Left lung (tissue), 10 donors: ENCODE measurements around the gene APOBEC3A. TPM values are rescaled to one million over a fixed set of nuclear protein-coding genes. Genes with fewer than 3 reads are reported as not detected.

Source experiments
- ATAC-seq: fragments of 200-7000 bp; cut with Tn5 transposase; one replicate; pipeline ENCODE4 v1.9.1; 2020; ENCODE audit warnings: moderate library complexity
- DNase-seq, 4 donors: peaks; one replicate each; pipeline ENCODE4 v3.0.0-alpha.2; 2013 to 2020
- H3K27ac ChIP-seq, 2 donors: fragments of 200-600 bp; sonication (generic) in 1 of 2; one replicate each; pipeline versions ENCODE4 v1.5.0 to v1.8.0; 2020 to 2021
- H3K27me3 ChIP-seq, 2 donors: fragments of 200-600 bp; sonication (generic) in 1 of 2; one replicate each; pipeline versions ENCODE4 v1.5.0 to v1.8.0; 2020 to 2021
- H3K36me3 ChIP-seq, 2 donors: fragments of 200-600 bp; sonication (generic) in 1 of 2; one replicate each; pipeline versions ENCODE4 v1.5.0 to v1.8.0; 2020 to 2021
- H3K4me1 ChIP-seq, 2 donors: fragments of 200-600 bp; one replicate each; pipeline ENCODE4 v1.8.0; 2021
- H3K4me3 ChIP-seq, 2 donors: fragments of 200-600 bp; sonication (generic) in 1 of 2; one replicate each; pipeline versions ENCODE4 v1.5.0 to v1.8.0; 2020 to 2021; ENCODE audit warnings: mild to moderate bottlenecking in 1 of 2
- H3K9me3 ChIP-seq, 2 donors: fragments of 200-600 bp; sonication (generic) in 1 of 2; one replicate each; pipeline versions ENCODE4 v1.5.0 to v1.8.0; 2020 to 2021
- intact Hi-C, 2 donors: fragments of 100-400 bp; cut with DNase I; formaldehyde crosslinking; loops; one replicate each; pipeline versions ENCODE4 v1.11.2 to v1.14.2; 2022
- polyA plus RNA-seq, 6 donors: library from polyadenylated mRNA; unstranded; fragments of 120-200 nt; gene quantifications; one replicate each; pipeline ENCODE4 v1.2.1, GENCODE V29; 2013; ENCODE audit not compliant: insufficient read length in 6 of 6
- total RNA-seq, 2 donors: library from RNA; stranded (reverse); fragmentation: NEBNext Ultra II Directional; extraction: Animal tissue kit (Norgen Biotek cat#: 25700); gene quantifications; one replicate each; pipeline ENCODE4 v1.2.1, GENCODE V29; 2021
- TF ChIP-seq, protein P1 (sequence below), 2 donors: fragments of 200-600 bp; sonication (generic) in 1 of 2; IDR thresholded peaks; one replicate each; pipeline versions ENCODE4 v1.5.0 to v1.8.0; 2021; ENCODE audit warnings: antibody characterized with exemption in 2 of 2
- donor health status: DM: no; HTN: yes; CAD: no.
- donor health status: DM: no; HTN: no; CAD: no.

The APOBEC3A gene
- total and polyA plus RNA-seq, 8 donors: 0.38 to 25.5 (median 0.52) TPM; not detected in 3

DNA sequence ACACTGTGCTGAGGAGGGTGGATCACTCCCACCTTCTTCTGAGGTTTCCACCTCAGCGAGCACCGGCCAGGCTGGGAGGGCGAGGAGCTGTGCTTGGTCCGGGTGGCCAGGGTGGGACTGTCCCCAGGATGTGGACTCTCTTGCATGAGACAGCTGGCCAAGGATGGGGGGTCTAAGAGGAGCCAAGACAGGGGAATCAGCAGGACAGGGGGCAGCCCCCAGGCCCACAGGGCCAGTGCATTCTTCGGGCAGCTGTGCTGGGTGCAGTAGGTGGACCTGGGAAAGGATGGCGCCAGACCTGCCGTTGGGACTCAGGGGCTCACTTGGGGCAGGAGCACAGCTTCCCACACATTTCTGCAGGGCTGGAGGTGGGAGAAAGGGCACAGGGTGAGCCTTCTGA is 9.5 kb downstream of the APOBEC3A start:
- intact Hi-C loops: no loop called here
- Histone ChIP-seq H3K4me1 (peaks cover 0 to 22% of the 10 kb centered on the region in 2 donors), H3K9me3 (no peaks in the 10 kb centered on the region), H3K4me3 (no peak overlapping the region), H3K36me3 (no peaks in the 10 kb centered on the region), H3K27ac (peak overlapping the region in 1 of 2 donors; percentile 72), H3K27me3 (no peaks in the 10 kb centered on the region)
- no peak for ATAC-seq
- DNase-seq: no peak
- TF ChIP-seq, protein P1, sequence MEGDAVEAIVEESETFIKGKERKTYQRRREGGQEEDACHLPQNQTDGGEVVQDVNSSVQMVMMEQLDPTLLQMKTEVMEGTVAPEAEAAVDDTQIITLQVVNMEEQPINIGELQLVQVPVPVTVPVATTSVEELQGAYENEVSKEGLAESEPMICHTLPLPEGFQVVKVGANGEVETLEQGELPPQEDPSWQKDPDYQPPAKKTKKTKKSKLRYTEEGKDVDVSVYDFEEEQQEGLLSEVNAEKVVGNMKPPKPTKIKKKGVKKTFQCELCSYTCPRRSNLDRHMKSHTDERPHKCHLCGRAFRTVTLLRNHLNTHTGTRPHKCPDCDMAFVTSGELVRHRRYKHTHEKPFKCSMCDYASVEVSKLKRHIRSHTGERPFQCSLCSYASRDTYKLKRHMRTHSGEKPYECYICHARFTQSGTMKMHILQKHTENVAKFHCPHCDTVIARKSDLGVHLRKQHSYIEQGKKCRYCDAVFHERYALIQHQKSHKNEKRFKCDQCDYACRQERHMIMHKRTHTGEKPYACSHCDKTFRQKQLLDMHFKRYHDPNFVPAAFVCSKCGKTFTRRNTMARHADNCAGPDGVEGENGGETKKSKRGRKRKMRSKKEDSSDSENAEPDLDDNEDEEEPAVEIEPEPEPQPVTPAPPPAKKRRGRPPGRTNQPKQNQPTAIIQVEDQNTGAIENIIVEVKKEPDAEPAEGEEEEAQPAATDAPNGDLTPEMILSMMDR (IDR thresholded peaks at IDR 0.05): no peak

- H3K9me3 ChIP-seq: no peaks in the 10 kb centered on the region
- TF ChIP-seq, protein P1 (IDR thresholded peaks at IDR 0.05): no peak
- H3K4me3 ChIP-seq: no peak overlapping the region
- H3K36me3 ChIP-seq: no peaks in the 10 kb centered on the region
- ATAC-seq (peak; percentile 65), DNase-seq (peak in 1 of 4 donors; percentile 84)
- no peaks in the 10 kb centered on the region for H3K27me3 ChIP-seq
- peaks cover 0 to 22% of the 10 kb centered on the region in 2 donors for H3K4me1 ChIP-seq
- peak overlapping the region in 1 of 2 donors; percentile 72 for H3K27ac ChIP-seq
- intact Hi-C loops: no loop called here
These were observed 10.3 kb downstream of the APOBEC3A start for GRCh38 chr22:38967451-38968450.

GRCh38 chr22:38968801-38969200 is 11.4 kb downstream of the APOBEC3A start:
- no peak overlapping the region for H3K4me3 ChIP-seq
- no peak for DNase-seq

GRCh38 chr22:38970551-38970950 is 13.1 kb downstream of the APOBEC3A start:
- H3K4me3 ChIP-seq: no peak overlapping the region
- ATAC-seq (no peak), DNase-seq (no peak)
- H3K27ac ChIP-seq: no peak overlapping the region
- intact Hi-C loops: no loop called here
- no peaks in the 10 kb centered on the region for H3K9me3 ChIP-seq
- peaks cover 0 to 22% of the 10 kb centered on the region in 2 donors for H3K4me1 ChIP-seq
- H3K36me3 ChIP-seq: no peaks in the 10 kb centered on the region
- TF ChIP-seq, protein P1 (IDR thresholded peaks at IDR 0.05): no peak
- H3K27me3 ChIP-seq: no peaks in the 10 kb centered on the region

More at GRCh38 chr22:38968801-38969200, 11.4 kb downstream of the APOBEC3A start:
- H3K36me3 ChIP-seq: no peaks in the 10 kb centered on the region
- H3K27ac ChIP-seq: no peak overlapping the region
- H3K27me3 ChIP-seq: no peaks in the 10 kb centered on the region
- no peak for ATAC-seq
- H3K9me3 ChIP-seq: no peaks in the 10 kb centered on the region
- intact Hi-C loops: no loop called here
- peaks cover 0 to 22% of the 10 kb centered on the region in 2 donors for H3K4me1 ChIP-seq
- TF ChIP-seq, protein P1 (IDR thresholded peaks at IDR 0.05): no peak

GRCh38 chr22:38971202-38971601 is 13.8 kb downstream of the APOBEC3A start:
- intact Hi-C loops: no loop called here
- Histone ChIP-seq H3K9me3 (no peaks in the 10 kb centered on the region), H3K27ac (no peak overlapping the region), H3K27me3 (no peaks in the 10 kb centered on the region), H3K4me1 (peaks cover 0 to 22% of the 10 kb centered on the region in 2 donors), H3K4me3 (no peak overlapping the region), H3K36me3 (no peaks in the 10 kb centered on the region)
- TF ChIP-seq, protein P1 (IDR thresholded peaks at IDR 0.05): no peak
- DNase-seq (no peak), ATAC-seq (no peak)
